WTC11 (cell line): Measurements from ENCODE around the gene ERICH3. TPM values are rescaled to one million over a fixed set of nuclear protein-coding genes. Genes with fewer than 3 reads are reported as not detected.

Experiments
- ATAC-seq: fragments of 200-7000 bp; cut with Tn5 transposase; 2 replicates; pipeline ENCODE4 v1.10.0; 2021; ENCODE audit warnings: mild to moderate bottlenecking, moderate library complexity
- CTCF ChIA-PET: fragments of 300-600 bp; sonication (Branson Sonifier 250); formaldehyde crosslinking; loops from one replicate; lab custom pipeline; 2021; ENCODE audit warnings: antibody characterized with exemption; lab: Charles Lee
- POLR2A ChIA-PET: fragments of 350-600 bp; sonication (Branson Sonifier 250); formaldehyde crosslinking; loops from one replicate; lab custom pipeline; 2021; ENCODE audit warnings: antibody characterized with exemption; lab: Charles Lee
- DNase-seq: peaks from one replicate; pipeline ENCODE4 v3.0.0; 2021; ENCODE audit warnings: low spot score
- H3K27ac Mint-ChIP-seq: 2 replicates; pipeline ENCODE4 v1.8.0; 2021; ENCODE audit warnings: mixed read lengths
- H3K27me3 Mint-ChIP-seq: 2 replicates; pipeline ENCODE4 v1.8.0; 2021; ENCODE audit warnings: low read depth, mild to moderate bottlenecking, moderate library complexity, mixed read lengths
- H3K36me3 Mint-ChIP-seq: 2 replicates; pipeline ENCODE4 v1.8.0; 2021; ENCODE audit warnings: mixed read lengths
- H3K4me1 Mint-ChIP-seq: 2 replicates; pipeline ENCODE4 v1.8.0; 2022; ENCODE audit warnings: mixed read lengths
- H3K4me3 Mint-ChIP-seq: 2 replicates; pipeline ENCODE4 v1.8.0; 2021; ENCODE audit warnings: mild to moderate bottlenecking, moderate library complexity, mixed read lengths
- H3K9me3 Mint-ChIP-seq: 2 replicates; pipeline ENCODE4 v1.8.0; 2021; ENCODE audit warnings: mixed read lengths
- ATF2 ChIP-seq: sonication (generic); formaldehyde crosslinking; IDR thresholded peaks from 2 replicates; pipeline ENCODE4 v1.8.1; 2022; ENCODE audit warnings: low read depth, missing genetic modification reagents, borderline replicate concordance
- ATF6 ChIP-seq: sonication (generic); formaldehyde crosslinking; IDR thresholded peaks from 2 replicates; pipeline ENCODE4 v1.8.1; 2023; ENCODE audit warnings: mild to moderate bottlenecking, missing genetic modification reagents
- CBFB ChIP-seq: sonication (generic); formaldehyde crosslinking; IDR thresholded peaks from 2 replicates; pipeline ENCODE4 v1.8.1; 2022; ENCODE audit warnings: mild to moderate bottlenecking, low read depth, missing genetic modification reagents
- CDX4 ChIP-seq: fragments of 250-450 bp; sonication (Bioruptor Pico); IDR thresholded peaks from 2 replicates; pipeline ENCODE4 v1.9.0; 2021; ENCODE audit warnings: moderate library complexity, mild to moderate bottlenecking, inconsistent platforms, borderline replicate concordance
- CREM ChIP-seq: sonication (generic); formaldehyde crosslinking; IDR thresholded peaks from 2 replicates; pipeline ENCODE4 v1.8.1; 2022; ENCODE audit warnings: mild to moderate bottlenecking, missing genetic modification reagents, moderate library complexity
- ELF4 ChIP-seq: sonication (generic); formaldehyde crosslinking; IDR thresholded peaks from 2 replicates; pipeline ENCODE4 v1.8.1; 2022; ENCODE audit warnings: low read depth, mild to moderate bottlenecking, moderate library complexity, missing genetic modification reagents
- HMGA2 ChIP-seq: fragments of 250-450 bp; sonication (Bioruptor Pico); IDR thresholded peaks from 2 replicates; pipeline ENCODE4 v1.4.0; 2021; ENCODE audit warnings: mild to moderate bottlenecking, moderate library complexity
- KAT7 ChIP-seq: sonication (generic); formaldehyde crosslinking; IDR thresholded peaks from 2 replicates; pipeline ENCODE4 v1.8.1; 2023; ENCODE audit warnings: missing genetic modification reagents, mild to moderate bottlenecking, borderline replicate concordance
- MAX ChIP-seq: sonication (generic); formaldehyde crosslinking; IDR thresholded peaks from 2 replicates; pipeline ENCODE4 v1.8.0; 2022; ENCODE audit warnings: mild to moderate bottlenecking, missing genetic modification reagents
- RORB ChIP-seq: fragments of 250-450 bp; sonication (Bioruptor Pico); IDR thresholded peaks from 2 replicates; pipeline ENCODE4 v1.9.0; 2021; ENCODE audit warnings: mild to moderate bottlenecking
- ZBTB43 ChIP-seq: sonication (generic); formaldehyde crosslinking; IDR thresholded peaks from 2 replicates; pipeline ENCODE4 v1.8.1; 2023; ENCODE audit warnings: mild to moderate bottlenecking, missing genetic modification reagents
- ZNF425 ChIP-seq: fragments of 250-450 bp; sonication (Bioruptor Pico); conservative IDR thresholded peaks from 2 replicates; pipeline ENCODE4 v1.9.0; 2021; ENCODE audit warnings: mild to moderate bottlenecking
- total RNA-seq: library from RNA; stranded (reverse); gene quantifications from 3 replicates; pipeline ENCODE4 v1.2.3, GENCODE V29; 2021
- TF ChIP-seq, protein P1 (sequence below): sonication (generic); formaldehyde crosslinking; IDR thresholded peaks from 2 replicates; pipeline ENCODE4 v1.8.1; 2023; ENCODE audit warnings: mild to moderate bottlenecking, missing genetic modification reagents, borderline replicate concordance
- TF ChIP-seq, protein P2 (sequence below): fragments of 250-450 bp; sonication (Bioruptor Pico); IDR thresholded peaks from 2 replicates; pipeline ENCODE4 v1.9.0; 2021; ENCODE audit warnings: mild to moderate bottlenecking, borderline replicate concordance

The ERICH3 gene
- total RNA-seq, 1 experiment from 2014 or later = 0.07 TPM

GRCh38 chr1:74681851-74682250, 8.3 kb upstream of the ERICH3 start:
- H3K9me3 Mint-ChIP-seq = no peaks in the 10 kb centered on the region
- no peak overlapping the region for H3K27ac Mint-ChIP-seq
- POLR2A ChIA-PET = no interaction called here
- H3K4me3 Mint-ChIP-seq = no peak overlapping the region
- DNase-seq = no peak
- no peak for ATAC-seq
- H3K27me3 Mint-ChIP-seq = no peaks in the 10 kb centered on the region; the same call in 1 of the 2 replicates
- CTCF ChIA-PET = interaction anchor here (3.2 kb wide), 1 partner anchor 8 kb away, joined by 12 read pairs; no protein-coding TSS in a partner anchor
- TF ChIP-seq CDX4 (CRISPR knock-in tag) (no peak), ATF2 (CRISPR knock-in tag) (no peak), ZBTB43 (no peak), KAT7 (CRISPR knock-in tag) (no peak), ATF6 (CRISPR knock-in tag) (no peak), ZNF425 (CRISPR knock-in tag) (no peak), RORB (CRISPR knock-in tag) (no peak), MAX (CRISPR knock-in tag) (no peak), ELF4 (CRISPR knock-in tag) (no peak), CREM (CRISPR knock-in tag) (no peak), CBFB (CRISPR knock-in tag) (no peak), HMGA2 (CRISPR knock-in tag) (no peak)
- TF ChIP-seq, protein P1, sequence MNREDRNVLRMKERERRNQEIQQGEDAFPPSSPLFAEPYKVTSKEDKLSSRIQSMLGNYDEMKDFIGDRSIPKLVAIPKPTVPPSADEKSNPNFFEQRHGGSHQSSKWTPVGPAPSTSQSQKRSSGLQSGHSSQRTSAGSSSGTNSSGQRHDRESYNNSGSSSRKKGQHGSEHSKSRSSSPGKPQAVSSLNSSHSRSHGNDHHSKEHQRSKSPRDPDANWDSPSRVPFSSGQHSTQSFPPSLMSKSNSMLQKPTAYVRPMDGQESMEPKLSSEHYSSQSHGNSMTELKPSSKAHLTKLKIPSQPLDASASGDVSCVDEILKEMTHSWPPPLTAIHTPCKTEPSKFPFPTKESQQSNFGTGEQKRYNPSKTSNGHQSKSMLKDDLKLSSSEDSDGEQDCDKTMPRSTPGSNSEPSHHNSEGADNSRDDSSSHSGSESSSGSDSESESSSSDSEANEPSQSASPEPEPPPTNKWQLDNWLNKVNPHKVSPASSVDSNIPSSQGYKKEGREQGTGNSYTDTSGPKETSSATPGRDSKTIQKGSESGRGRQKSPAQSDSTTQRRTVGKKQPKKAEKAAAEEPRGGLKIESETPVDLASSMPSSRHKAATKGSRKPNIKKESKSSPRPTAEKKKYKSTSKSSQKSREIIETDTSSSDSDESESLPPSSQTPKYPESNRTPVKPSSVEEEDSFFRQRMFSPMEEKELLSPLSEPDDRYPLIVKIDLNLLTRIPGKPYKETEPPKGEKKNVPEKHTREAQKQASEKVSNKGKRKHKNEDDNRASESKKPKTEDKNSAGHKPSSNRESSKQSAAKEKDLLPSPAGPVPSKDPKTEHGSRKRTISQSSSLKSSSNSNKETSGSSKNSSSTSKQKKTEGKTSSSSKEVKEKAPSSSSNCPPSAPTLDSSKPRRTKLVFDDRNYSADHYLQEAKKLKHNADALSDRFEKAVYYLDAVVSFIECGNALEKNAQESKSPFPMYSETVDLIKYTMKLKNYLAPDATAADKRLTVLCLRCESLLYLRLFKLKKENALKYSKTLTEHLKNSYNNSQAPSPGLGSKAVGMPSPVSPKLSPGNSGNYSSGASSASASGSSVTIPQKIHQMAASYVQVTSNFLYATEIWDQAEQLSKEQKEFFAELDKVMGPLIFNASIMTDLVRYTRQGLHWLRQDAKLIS = no peak
- TF ChIP-seq, protein P2, sequence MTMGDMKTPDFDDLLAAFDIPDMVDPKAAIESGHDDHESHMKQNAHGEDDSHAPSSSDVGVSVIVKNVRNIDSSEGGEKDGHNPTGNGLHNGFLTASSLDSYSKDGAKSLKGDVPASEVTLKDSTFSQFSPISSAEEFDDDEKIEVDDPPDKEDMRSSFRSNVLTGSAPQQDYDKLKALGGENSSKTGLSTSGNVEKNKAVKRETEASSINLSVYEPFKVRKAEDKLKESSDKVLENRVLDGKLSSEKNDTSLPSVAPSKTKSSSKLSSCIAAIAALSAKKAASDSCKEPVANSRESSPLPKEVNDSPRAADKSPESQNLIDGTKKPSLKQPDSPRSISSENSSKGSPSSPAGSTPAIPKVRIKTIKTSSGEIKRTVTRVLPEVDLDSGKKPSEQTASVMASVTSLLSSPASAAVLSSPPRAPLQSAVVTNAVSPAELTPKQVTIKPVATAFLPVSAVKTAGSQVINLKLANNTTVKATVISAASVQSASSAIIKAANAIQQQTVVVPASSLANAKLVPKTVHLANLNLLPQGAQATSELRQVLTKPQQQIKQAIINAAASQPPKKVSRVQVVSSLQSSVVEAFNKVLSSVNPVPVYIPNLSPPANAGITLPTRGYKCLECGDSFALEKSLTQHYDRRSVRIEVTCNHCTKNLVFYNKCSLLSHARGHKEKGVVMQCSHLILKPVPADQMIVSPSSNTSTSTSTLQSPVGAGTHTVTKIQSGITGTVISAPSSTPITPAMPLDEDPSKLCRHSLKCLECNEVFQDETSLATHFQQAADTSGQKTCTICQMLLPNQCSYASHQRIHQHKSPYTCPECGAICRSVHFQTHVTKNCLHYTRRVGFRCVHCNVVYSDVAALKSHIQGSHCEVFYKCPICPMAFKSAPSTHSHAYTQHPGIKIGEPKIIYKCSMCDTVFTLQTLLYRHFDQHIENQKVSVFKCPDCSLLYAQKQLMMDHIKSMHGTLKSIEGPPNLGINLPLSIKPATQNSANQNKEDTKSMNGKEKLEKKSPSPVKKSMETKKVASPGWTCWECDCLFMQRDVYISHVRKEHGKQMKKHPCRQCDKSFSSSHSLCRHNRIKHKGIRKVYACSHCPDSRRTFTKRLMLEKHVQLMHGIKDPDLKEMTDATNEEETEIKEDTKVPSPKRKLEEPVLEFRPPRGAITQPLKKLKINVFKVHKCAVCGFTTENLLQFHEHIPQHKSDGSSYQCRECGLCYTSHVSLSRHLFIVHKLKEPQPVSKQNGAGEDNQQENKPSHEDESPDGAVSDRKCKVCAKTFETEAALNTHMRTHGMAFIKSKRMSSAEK (CRISPR knock-in tag) = no peak
- H3K36me3 Mint-ChIP-seq = no peaks in the 10 kb centered on the region
- 0 out of 2 replicates have a peak, but pooled peaks cover 2% of the 10 kb centered on the region for H3K4me1 Mint-ChIP-seq
